GM12878 (cell line): ENCODE results near the gene SYNPR. TPM values are rescaled to one million over a fixed set of nuclear protein-coding genes. Genes with fewer than 3 reads are reported as not detected.

Source experiments
- BHLHE40 ChIP-seq, 2 experiments: fragments of 450-650 bp in 1 of 2; IDR thresholded peaks; 2 replicates each; pipeline ENCODE4 v1.6.1; 2011 to 2017; ENCODE audit warnings: low read depth in 2 of 2, borderline replicate concordance in 1 of 2, improper control_type of control experiment in 1 of 2, low read length in 1 of 2, mild to moderate bottlenecking in 1 of 2
- CEBPB ChIP-seq, 2 experiments: fragments of 150-350 bp in 1 of 2; IDR thresholded peaks; 2 replicates each; pipeline ENCODE4 v1.6.1; 2012 to 2014; ENCODE audit warnings: low read depth in 2 of 2, low read length in 2 of 2, borderline replicate concordance in 1 of 2, inconsistent platforms in 1 of 2
- MEF2B ChIP-seq: fragments of 450-650 bp; IDR thresholded peaks from 2 replicates; pipeline ENCODE4 v1.6.1; 2018; ENCODE audit warnings: mild to moderate bottlenecking, moderate library complexity; ENCODE audit not compliant: partially characterized antibody, poor library complexity, severe bottlenecking
- MTA3 ChIP-seq: IDR thresholded peaks from 2 replicates; pipeline ENCODE4 v1.6.1; 2012; ENCODE audit warnings: low read length, inconsistent platforms, borderline replicate concordance
- MYC ChIP-seq: IDR thresholded peaks from 2 replicates; pipeline ENCODE4 v1.6.1; 2011; ENCODE audit warnings: mild to moderate bottlenecking, low read length, moderate library complexity, inconsistent platforms; ENCODE audit not compliant: insufficient read depth, insufficient replicate concordance, insufficient read length, severe bottlenecking
- NKRF ChIP-seq: fragments of 450-650 bp; conservative IDR thresholded peaks from 2 replicates; pipeline ENCODE4 v1.6.1; 2017; ENCODE audit warnings: mild to moderate bottlenecking, moderate library complexity
- PML ChIP-seq: IDR thresholded peaks from 2 replicates; pipeline ENCODE4 v1.6.1; 2012; ENCODE audit warnings: low read length, inconsistent platforms
- SKIL ChIP-seq: fragments of 450-650 bp; IDR thresholded peaks from 2 replicates; pipeline ENCODE4 v1.6.1; 2017; ENCODE audit warnings: mild to moderate bottlenecking, low read depth, inconsistent platforms; ENCODE audit not compliant: poor library complexity, severe bottlenecking
- SREBF2 ChIP-seq: IDR thresholded peaks from 2 replicates; pipeline ENCODE4 v1.6.1; 2012; ENCODE audit warnings: mild to moderate bottlenecking, low read length
- STAT1 ChIP-seq: fragments of 450-650 bp; conservative IDR thresholded peaks from 2 replicates; pipeline ENCODE4 v1.6.1; 2014; ENCODE audit warnings: antibody characterized with exemption, mild to moderate bottlenecking
- SUPT20H ChIP-seq: IDR thresholded peaks from 2 replicates; pipeline ENCODE4 v1.6.1; 2011; ENCODE audit warnings: low read depth, mild to moderate bottlenecking, low read length, moderate library complexity, borderline replicate concordance; ENCODE audit not compliant: control insufficient read depth
- ZBTB40 ChIP-seq: fragments of 450-650 bp; IDR thresholded peaks from 2 replicates; pipeline ENCODE4 v1.6.1; 2016; ENCODE audit warnings: mild to moderate bottlenecking, moderate library complexity, borderline replicate concordance
- ZNF687 ChIP-seq: fragments of 450-650 bp; IDR thresholded peaks from 2 replicates; pipeline ENCODE4 v1.6.1; 2017; ENCODE audit warnings: mild to moderate bottlenecking, moderate library complexity
- polyA plus RNA-seq, 11 experiments: library from polyadenylated mRNA; depleted of rRNA in 4 of 11; unstranded in 6 of 11; stranded (reverse) in 5 of 11; fragments of >200 nt; fragmentation: Nextera tagmentation in 4 of 11; fragmentation: Illumina TruSeq in 1 of 11; extraction: Ambion mirVana in 4 of 11; extraction: Trizol in 1 of 11; gene quantifications; 1 replicate in 1 of 11; 2 replicates in 10 of 11; pipeline versions ENCODE4 v1.2.1 to v1.2.3, GENCODE V29; 2011 to 2016; ENCODE audit warnings: inconsistent platforms in 2 of 11, missing spikeins in 2 of 11, low read depth in 1 of 11
- total RNA-seq, 4 experiments: library from RNA; depleted of rRNA in 3 of 4; stranded (reverse); fragments of >200 nt in 3 of 4; fragmentation: Illumina TruSeq in 1 of 4; extraction: Trizol in 1 of 4; gene quantifications; 2 replicates each; pipeline versions ENCODE4 v1.2.1 to v1.2.3, GENCODE V29; 2013 to 2021

SYNPR gene
- total and polyA plus RNA-seq, 10 of the 15 experiments (the other 5 are each of a cell fraction or from before 2014, with no cell fraction given), result not detected

- TF ChIP-seq SKIL (no peak), SUPT20H (no peak), SREBF2 (no peak), ZNF687 (no peak), MEF2B (no peak), PML (no peak), NKRF (no peak), MYC (no peak), BHLHE40 (IDR thresholded peaks at IDR 0.05; ENCODE audit: borderline replicate concordance in 1 of 2, low read depth in 2 of 2, low read length in 1 of 2) (no peak), ZBTB40 (no peak), MTA3 (no peak), CEBPB (IDR thresholded peaks at IDR 0.05; ENCODE audit: borderline replicate concordance in 1 of 2, low read depth in 2 of 2, low read length in 2 of 2) (no peak), STAT1 (no peak)
These were observed 377.4 kb downstream of the SYNPR start (continued) for GRCh38 chr3:63655519-63655918.
